Measurements from ENCODE around the gene KRTAP10-9. TPM values are rescaled to one million over a fixed set of nuclear protein-coding genes. Genes with fewer than 3 reads are reported as not detected.

The KRTAP10-9 gene
- total RNA-seq, 1 donor from 2014 or later: not detected

DNA sequence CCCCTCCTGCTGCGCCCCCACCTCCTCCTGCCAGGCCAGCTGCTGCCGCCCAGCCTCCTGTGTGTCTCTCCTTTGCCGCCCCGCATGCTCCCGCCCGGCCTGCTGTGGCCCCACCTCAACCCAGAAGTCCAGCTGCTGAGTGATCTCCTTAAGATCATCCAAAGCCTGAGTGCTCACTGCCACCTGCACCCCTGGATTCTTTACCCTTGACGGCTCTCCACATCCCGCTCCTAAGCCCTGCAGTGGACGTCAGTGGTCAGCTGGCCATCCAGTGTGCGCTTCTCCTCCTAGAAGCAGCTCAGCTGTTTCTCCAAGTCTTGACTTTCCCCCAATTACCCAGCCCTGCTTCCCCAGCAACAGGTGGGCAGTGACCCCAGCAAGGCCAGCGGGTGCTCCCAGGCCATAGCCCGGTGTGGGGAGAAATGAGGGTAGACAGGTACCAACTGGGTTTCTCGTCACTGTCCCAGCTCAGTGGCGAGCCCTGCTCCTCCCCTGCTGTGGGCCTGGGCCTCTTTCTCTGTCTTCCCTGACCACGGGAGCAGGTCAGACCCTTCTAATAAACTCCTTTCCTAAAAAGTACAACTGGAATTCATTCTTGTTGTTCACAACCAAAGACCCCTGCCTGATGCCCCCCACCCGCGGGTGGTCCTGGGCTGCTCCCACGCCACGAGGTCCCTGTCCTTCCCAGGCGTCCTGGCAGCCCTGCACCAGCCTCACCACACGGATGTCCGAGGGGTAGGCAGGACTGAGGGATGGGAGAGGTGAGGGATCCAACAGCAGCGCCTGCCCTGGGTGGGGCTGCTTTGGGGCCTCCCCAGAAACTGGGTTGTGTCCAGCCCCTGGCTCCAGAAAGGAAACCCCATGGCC, 25.1 kb upstream of the KRTAP10-9 start:
- Mint-ChIP-seq H3K4me3 (ENCODE audit: unreplicated experiment) (no peak overlapping the region), H3K27ac (ENCODE audit: unreplicated experiment) (no peak overlapping the region), H3K36me3 (ENCODE audit: unreplicated experiment) (no peaks in the 10 kb centered on the region), H3K27me3 (ENCODE audit: unreplicated experiment) (peaks cover 41% of the 10 kb centered on the region), H3K9me3 (ENCODE audit: unreplicated experiment) (peaks cover 5% of the 10 kb centered on the region), H3K4me1 (ENCODE audit: unreplicated experiment) (no peaks in the 10 kb centered on the region)
- no peak for TF ChIP-seq CTCF (IDR thresholded peaks at IDR 0.05)
- DNase-seq (ENCODE audit: extremely low spot score, unreplicated experiment): peak; percentile 82

DNA sequence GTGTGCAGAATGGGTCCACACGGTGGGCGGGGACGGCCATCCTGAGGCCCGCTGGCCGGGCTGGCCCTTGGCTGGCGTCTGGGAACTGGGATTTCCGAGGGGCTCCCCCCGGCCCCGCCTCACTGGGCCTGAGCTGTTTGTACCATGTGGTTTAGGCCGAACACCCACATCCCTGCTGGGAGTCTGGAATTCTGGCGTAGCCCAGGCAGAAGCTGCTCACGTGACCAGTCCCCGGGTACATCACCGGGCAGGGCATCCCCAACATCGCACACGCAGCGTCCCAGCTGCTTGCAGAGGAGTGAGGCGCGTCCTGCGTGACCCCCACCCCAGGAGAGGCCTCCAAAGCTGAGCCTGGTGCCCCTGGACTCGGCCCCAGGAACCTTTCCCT, 24.4 kb upstream of the KRTAP10-9 start:
- no peak overlapping the region for H3K4me3 Mint-ChIP-seq (ENCODE audit: unreplicated experiment)
- H3K36me3 Mint-ChIP-seq (ENCODE audit: unreplicated experiment): no peaks in the 10 kb centered on the region
- H3K27ac Mint-ChIP-seq (ENCODE audit: unreplicated experiment): no peak overlapping the region
- peak; percentile 49 for DNase-seq (ENCODE audit: extremely low spot score, unreplicated experiment)
- peaks cover 41% of the 10 kb centered on the region for H3K27me3 Mint-ChIP-seq (ENCODE audit: unreplicated experiment)
- no peak for TF ChIP-seq CTCF (IDR thresholded peaks at IDR 0.05)
- H3K4me1 Mint-ChIP-seq (ENCODE audit: unreplicated experiment): no peaks in the 10 kb centered on the region
- H3K9me3 Mint-ChIP-seq (ENCODE audit: unreplicated experiment): peaks cover 5% of the 10 kb centered on the region

- Mint-ChIP-seq H3K4me3 (ENCODE audit: unreplicated experiment) (no peak overlapping the region), H3K4me1 (ENCODE audit: unreplicated experiment) (no peaks in the 10 kb centered on the region), H3K27ac (ENCODE audit: unreplicated experiment) (no peak overlapping the region), H3K9me3 (ENCODE audit: unreplicated experiment) (peaks cover 5% of the 10 kb centered on the region), H3K36me3 (ENCODE audit: unreplicated experiment) (no peaks in the 10 kb centered on the region), H3K27me3 (ENCODE audit: unreplicated experiment) (peaks cover 35% of the 10 kb centered on the region)
- TF ChIP-seq CTCF (IDR thresholded peaks at IDR 0.05): no peak
- peak; percentile 73 for DNase-seq (ENCODE audit: extremely low spot score, unreplicated experiment)
These were observed 23.6 kb upstream of the KRTAP10-9 start for GRCh38 chr21:44603109-44603875.

GRCh38 chr21:44603911-44604310, 23.0 kb upstream of the KRTAP10-9 start:
- TF ChIP-seq CTCF (IDR thresholded peaks at IDR 0.05): no peak
- peaks cover 31% of the 10 kb centered on the region for H3K27me3 Mint-ChIP-seq (ENCODE audit: unreplicated experiment)
- peaks cover 8% of the 10 kb centered on the region for H3K9me3 Mint-ChIP-seq (ENCODE audit: unreplicated experiment)
- no peaks in the 10 kb centered on the region for H3K36me3 Mint-ChIP-seq (ENCODE audit: unreplicated experiment)
- H3K27ac Mint-ChIP-seq (ENCODE audit: unreplicated experiment): no peak overlapping the region
- DNase-seq (ENCODE audit: extremely low spot score, unreplicated experiment): peak; percentile 53
- H3K4me3 Mint-ChIP-seq (ENCODE audit: unreplicated experiment): no peak overlapping the region
- H3K4me1 Mint-ChIP-seq (ENCODE audit: unreplicated experiment): no peaks in the 10 kb centered on the region

- peak; percentile 27 for DNase-seq (ENCODE audit: extremely low spot score, unreplicated experiment)
- TF ChIP-seq CTCF (IDR thresholded peaks at IDR 0.05): no peak
These were observed 20.4 kb upstream of the KRTAP10-9 start for GRCh38 chr21:44606495-44606894.

More at GRCh38 chr21:44606495-44606894, 20.4 kb upstream of the KRTAP10-9 start:
- Mint-ChIP-seq H3K4me3 (ENCODE audit: unreplicated experiment) (no peak overlapping the region), H3K27ac (ENCODE audit: unreplicated experiment) (no peak overlapping the region), H3K36me3 (ENCODE audit: unreplicated experiment) (no peaks in the 10 kb centered on the region), H3K4me1 (ENCODE audit: unreplicated experiment) (no peaks in the 10 kb centered on the region), H3K9me3 (ENCODE audit: unreplicated experiment) (peaks cover 25% of the 10 kb centered on the region), H3K27me3 (ENCODE audit: unreplicated experiment) (peaks cover 25% of the 10 kb centered on the region)

All from osteocyte (in vitro differentiated cells).